CD4-positive, alpha-beta memory T cell (primary cell): ENCODE results near the gene CORO2B. TPM values are rescaled to one million over a fixed set of nuclear protein-coding genes. Genes with fewer than 3 reads are reported as not detected.

Experiments
- polyA plus RNA-seq, 2 donors: library from polyadenylated mRNA; unstranded; fragments of 300-500 nt; fragmentation: Illumina TruSeq; gene quantifications; one replicate each; pipeline ENCODE4 v1.2.3, GENCODE V29; 2021
- total RNA-seq, 2 experiments: library from RNA; stranded (reverse); gene quantifications; one replicate each; pipeline ENCODE4 v1.2.3, GENCODE V29; 2021

CORO2B gene
- total and polyA plus RNA-seq, 4 experiments from 2014 or later, result not detected

Other genes with a start within 250 kb of the CORO2B start
- gene ITGA11, start 146.8 kb upstream of the CORO2B start, total RNA-seq, result not detected
- not detected for gene ITGA11, start 146.8 kb upstream of the CORO2B start, polyA plus RNA-seq
- gene ANP32A, start 241.9 kb downstream of the CORO2B start, total RNA-seq, result 100 to 1,000 TPM; 134 TPM
- gene ANP32A, start 241.9 kb downstream of the CORO2B start, polyA plus RNA-seq, result 10 to 100 TPM; 52.7 to 64.5 TPM